ENCODE results near the gene MYT1. TPM values are rescaled to one million over a fixed set of nuclear protein-coding genes. Genes with fewer than 3 reads are reported as not detected.
A peak's percentile ranks its signal among the peaks of the same experiment; 100 is the strongest.

The MYT1 gene
- total and polyA plus RNA-seq, 2 of the 13 experiments (the other 11 are each of a cell fraction or from before 2014, with no cell fraction given): 0.58 to 2.5 TPM

GRCh38 chr20:64212755-64213154 is 48.5 kb downstream of the MYT1 start (continued):
- TF ChIP-seq TERF1 (CRISPR knock-in tag; IDR thresholded peaks at IDR 0.05) (no peak), JARID2 (CRISPR knock-in tag; IDR thresholded peaks at IDR 0.05; ENCODE audit: insufficient replicate concordance) (no peak), ZNF350 (CRISPR knock-in tag; IDR thresholded peaks at IDR 0.05; ENCODE audit: borderline replicate concordance, low read depth) (no peak), FOXC1 (CRISPR knock-in tag; IDR thresholded peaks at IDR 0.05; ENCODE audit: borderline replicate concordance) (no peak), PITX1 (CRISPR knock-in tag; IDR thresholded peaks at IDR 0.05) (0 out of 2 replicates have a peak, but pooled peaks have one; percentile 9), ZNF234 (CRISPR knock-in tag; conservative IDR thresholded peaks at IDR 0.05) (no peak), CEBPB (IDR thresholded peaks at IDR 0.05; ENCODE audit: borderline replicate concordance, low read depth, low read length) (peak; percentile 47), RBM39 (IDR thresholded peaks at IDR 0.05; ENCODE audit: low read depth, low read length, poor library complexity, severe bottlenecking) (no peak), ZBTB43 (CRISPR knock-in tag; conservative IDR thresholded peaks at IDR 0.05) (0 out of 2 replicates have a peak, but pooled peaks have one; percentile 45), RARG (CRISPR knock-in tag; IDR thresholded peaks at IDR 0.05; ENCODE audit: low read depth) (no peak), ZNF44 (CRISPR knock-in tag; IDR thresholded peaks at IDR 0.05) (no peak), THAP7 (CRISPR knock-in tag; IDR thresholded peaks at IDR 0.05) (no peak), IRF9 (CRISPR knock-in tag; IDR thresholded peaks at IDR 0.05; ENCODE audit: borderline replicate concordance) (0 out of 2 replicates have a peak, but pooled peaks have one; percentile 54), ZNF468 (CRISPR knock-in tag; IDR thresholded peaks at IDR 0.05) (no peak), ZFP62 (CRISPR knock-in tag; IDR thresholded peaks at IDR 0.05) (no peak), MAFF (IDR thresholded peaks at IDR 0.05; ENCODE audit: low read depth, low read length) (no peak), KLF6 (CRISPR knock-in tag; IDR thresholded peaks at IDR 0.05) (no peak), TOE1 (CRISPR knock-in tag; IDR thresholded peaks at IDR 0.05) (no peak), TFE3 (CRISPR knock-in tag; IDR thresholded peaks at IDR 0.05) (no peak), JUND (CRISPR knock-in tag; IDR thresholded peaks at IDR 0.05) (no peak; the same call in 1 of the 2 replicates)

Data from HepG2 (cell line).